GM12865 (cell line): ENCODE results near the gene GDPD2.

Source experiments
- DNase-seq: peaks from one replicate; pipeline ENCODE4 v3.0.0; 2010; ENCODE audit warnings: low read depth
- H3K4me3 ChIP-seq: 2 replicates; pipeline ENCODE4 v1.5.1; 2011; ENCODE audit warnings: mild to moderate bottlenecking, low read depth, low read length, control low read depth
- CTCF ChIP-seq: IDR thresholded peaks from 2 replicates; pipeline ENCODE4 v1.5.1; 2011; ENCODE audit warnings: low read length, control low read depth, low read depth, inconsistent platforms; ENCODE audit not compliant: insufficient read depth; ENCODE audit errors: missing control alignments

Gene GDPD2

GRCh38 chrX:70446380-70447350 lies 23.6 kb downstream of the GDPD2 start:
- no peak for DNase-seq

DNA sequence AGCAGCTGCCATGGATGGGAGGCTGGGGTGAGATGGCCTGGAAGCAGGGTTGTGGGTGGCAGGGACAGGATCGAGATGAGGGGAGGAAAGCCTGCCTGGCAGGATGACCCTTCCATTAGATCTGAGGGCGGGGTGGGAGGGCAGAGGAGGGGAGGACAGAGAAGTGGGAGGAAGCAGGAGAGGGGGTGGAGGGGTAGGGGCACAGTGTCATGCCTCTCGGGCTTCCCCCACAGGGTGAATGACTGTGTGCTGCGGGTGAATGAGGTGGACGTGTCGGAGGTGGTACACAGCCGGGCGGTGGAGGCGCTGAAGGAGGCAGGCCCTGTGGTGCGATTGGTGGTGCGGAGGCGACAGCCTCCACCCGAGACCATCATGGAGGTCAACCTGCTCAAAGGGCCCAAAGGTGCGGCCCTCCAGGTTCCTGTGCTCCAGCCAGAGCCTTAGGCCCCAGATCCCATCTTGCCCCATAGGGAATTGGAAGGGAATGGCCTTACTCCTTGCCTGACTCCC lies 26.4 kb downstream of the GDPD2 start:
- no peak overlapping the region for H3K4me3 ChIP-seq
- TF ChIP-seq CTCF, result no peak
- DNase-seq, result no peak

More at GRCh38 chrX:70446380-70447350, 23.6 kb downstream of the GDPD2 start:
- no peak for TF ChIP-seq CTCF
- H3K4me3 ChIP-seq, result no peak overlapping the region

DNA sequence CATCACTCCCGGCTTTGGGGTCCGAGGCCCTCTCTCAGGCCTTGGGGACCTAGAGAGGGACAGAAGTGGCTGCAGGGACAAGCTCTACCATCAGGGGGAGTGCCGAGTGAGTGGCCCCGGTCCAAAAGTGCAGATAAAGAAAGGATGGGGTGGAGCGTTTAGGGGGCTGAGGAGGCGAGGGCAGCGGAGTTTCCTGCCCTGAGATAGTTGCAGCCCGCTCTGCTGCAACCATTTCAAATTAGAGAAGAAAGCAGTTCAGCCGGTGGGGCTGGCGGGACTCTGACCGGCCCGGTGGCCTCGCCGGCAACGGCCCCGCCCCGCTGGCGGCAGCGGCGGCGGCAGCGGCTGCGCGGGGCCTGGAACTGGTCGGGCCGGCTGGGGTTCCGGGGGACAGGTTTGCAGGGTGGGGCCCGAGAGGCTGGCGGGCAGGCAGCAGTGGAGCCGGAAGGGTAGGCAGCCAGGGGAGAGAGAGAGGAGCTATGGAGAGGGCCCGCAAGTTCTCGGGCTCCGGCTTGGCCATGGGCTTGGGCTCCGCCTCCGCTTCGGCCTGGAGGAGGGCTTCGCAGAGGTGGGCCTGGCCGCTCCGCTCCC lies 29.1 kb downstream of the GDPD2 start:
- DNase-seq, result peak; percentile 54
- TF ChIP-seq CTCF, result peak; percentile 60
- peak overlapping the region; percentile 49 for H3K4me3 ChIP-seq

DNA sequence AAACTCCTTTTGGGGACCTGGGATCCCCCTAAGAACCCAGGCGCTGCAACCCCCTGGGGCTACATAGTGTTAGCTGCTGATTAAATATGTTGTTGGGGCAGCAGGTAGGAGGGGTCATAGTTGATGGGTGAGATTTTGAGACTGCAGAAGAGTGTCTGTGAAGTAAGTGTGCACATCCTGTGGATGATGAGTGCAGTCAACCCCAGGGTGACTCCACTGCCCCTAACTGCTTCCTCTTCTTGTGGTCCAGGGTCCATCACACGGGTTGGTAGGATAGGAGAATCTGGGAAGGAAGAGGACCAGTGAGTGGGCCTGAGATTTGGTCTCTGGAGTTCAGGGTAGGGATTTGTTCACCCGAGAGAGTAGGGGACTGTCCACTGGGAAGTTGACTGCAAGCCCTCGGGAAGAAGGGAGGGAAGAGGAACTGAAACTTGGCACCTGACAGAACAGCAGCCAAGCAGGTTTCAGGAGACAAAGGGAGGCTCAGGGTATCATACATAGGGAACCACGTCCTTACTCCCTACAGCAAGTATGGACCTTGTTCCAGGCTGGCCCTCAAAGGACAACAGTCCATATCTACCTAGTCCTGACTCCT lies 30.0 kb downstream of the GDPD2 start:
- no peak for TF ChIP-seq CTCF
- H3K4me3 ChIP-seq, result no peak overlapping the region
- no peak for DNase-seq

GRCh38 chrX:70454441-70455365 lies 31.6 kb downstream of the GDPD2 start:
- H3K4me3 ChIP-seq, result peak overlapping the region; percentile 62
- TF ChIP-seq CTCF, result peak; percentile 83
- peak; percentile 74 for DNase-seq

DNA sequence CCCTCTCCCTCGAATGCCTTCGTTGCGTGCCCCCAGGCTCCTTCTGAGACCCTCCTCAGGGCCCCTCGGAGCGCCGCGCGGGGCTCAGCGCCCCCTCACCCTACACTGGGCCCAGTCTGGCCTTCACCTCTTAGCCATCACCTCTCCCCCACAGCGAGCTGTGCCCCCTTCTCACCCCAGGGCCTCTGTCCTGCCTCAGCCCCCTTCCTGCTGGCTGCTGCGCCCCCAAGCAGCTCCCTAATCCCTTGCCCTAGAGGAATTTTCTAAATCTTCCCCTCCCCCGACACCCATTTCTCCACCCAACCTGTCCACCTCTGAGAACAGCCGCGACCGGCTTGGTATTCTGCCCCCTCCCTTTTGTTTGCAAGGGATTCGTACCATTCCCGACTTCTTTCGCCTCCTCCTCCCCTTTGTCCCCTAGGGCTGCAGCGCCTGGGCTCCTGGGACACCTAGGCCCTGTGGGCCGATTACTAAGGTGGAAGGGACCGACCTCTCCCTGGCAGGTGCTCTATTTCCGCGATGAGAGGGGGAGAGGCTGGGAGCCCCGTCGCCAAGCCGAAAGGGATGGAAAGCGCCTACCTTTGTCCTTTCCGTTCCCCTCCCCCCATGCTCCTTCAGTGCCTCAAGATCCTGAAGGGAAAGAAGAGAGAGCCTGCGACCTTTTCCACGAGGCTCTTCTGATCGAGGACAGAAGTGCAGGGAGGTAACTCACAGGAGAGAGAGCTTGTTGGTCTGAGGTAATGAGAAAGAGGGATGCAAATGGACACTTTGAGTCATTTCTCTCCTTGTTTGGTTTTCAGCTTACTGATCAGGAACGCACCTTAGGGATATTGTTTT lies 32.5 kb downstream of the GDPD2 start:
- TF ChIP-seq CTCF, result no peak
- no peak for DNase-seq

More for the DNA sequence above, 32.5 kb downstream of the GDPD2 start:
- H3K4me3 ChIP-seq, result peak overlapping the region; percentile 62
